Ishikawa (cell line): ENCODE measurements around the gene ZNRF2.

Source experiments
- EGR1 ChIP-seq: IDR thresholded peaks from 2 replicates; pipeline ENCODE4 v1.6.1; 2012
- EP300 ChIP-seq: IDR thresholded peaks from 2 replicates; pipeline ENCODE4 v1.6.1; 2012; ENCODE audit warnings: borderline replicate concordance
- FOXM1 ChIP-seq: IDR thresholded peaks from 2 replicates; pipeline ENCODE4 v1.6.1; 2012; ENCODE audit warnings: low read depth, borderline replicate concordance
- RAD21 ChIP-seq: IDR thresholded peaks from 2 replicates; pipeline ENCODE4 v1.6.1; 2012; ENCODE audit warnings: low read depth
- TAF1 ChIP-seq: IDR thresholded peaks from 2 replicates; pipeline ENCODE4 v1.6.1; 2012; ENCODE audit warnings: low read depth, mild to moderate bottlenecking
- TEAD4 ChIP-seq: IDR thresholded peaks from 2 replicates; pipeline ENCODE4 v1.6.1; 2012
- YY1 ChIP-seq: IDR thresholded peaks from 2 replicates; pipeline ENCODE4 v1.6.1; 2012; ENCODE audit warnings: low read depth
- TF ChIP-seq, protein P1 (sequence below): IDR thresholded peaks from 2 replicates; pipeline ENCODE4 v1.6.1; 2012; ENCODE audit warnings: low read depth, mild to moderate bottlenecking
- TF ChIP-seq, protein P2 (sequence below): IDR thresholded peaks from 2 replicates; pipeline ENCODE4 v1.6.1; 2012
- TF ChIP-seq, protein P3 (sequence below): IDR thresholded peaks from 2 replicates; pipeline ENCODE4 v1.6.1; 2012

DNA sequence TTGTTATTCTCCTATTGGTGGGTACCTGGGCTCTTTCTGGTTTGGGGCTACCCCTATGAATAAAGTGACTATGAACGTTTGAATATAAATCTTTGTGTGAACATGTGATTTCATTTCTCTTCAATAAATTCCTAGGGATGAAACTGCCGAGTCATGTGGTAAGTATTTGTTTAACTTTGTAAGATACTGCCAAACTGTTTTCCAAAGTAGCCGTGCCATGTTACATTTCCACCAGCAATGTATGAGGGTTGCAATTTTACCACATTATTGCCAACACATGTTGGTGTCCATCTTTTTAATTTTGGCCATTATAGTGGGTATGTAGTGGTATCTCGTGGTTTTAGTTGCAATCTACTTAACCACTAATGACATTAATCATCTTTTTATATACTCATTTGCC lies 94.7 kb downstream of the ZNRF2 start:
- TF ChIP-seq, protein P1, sequence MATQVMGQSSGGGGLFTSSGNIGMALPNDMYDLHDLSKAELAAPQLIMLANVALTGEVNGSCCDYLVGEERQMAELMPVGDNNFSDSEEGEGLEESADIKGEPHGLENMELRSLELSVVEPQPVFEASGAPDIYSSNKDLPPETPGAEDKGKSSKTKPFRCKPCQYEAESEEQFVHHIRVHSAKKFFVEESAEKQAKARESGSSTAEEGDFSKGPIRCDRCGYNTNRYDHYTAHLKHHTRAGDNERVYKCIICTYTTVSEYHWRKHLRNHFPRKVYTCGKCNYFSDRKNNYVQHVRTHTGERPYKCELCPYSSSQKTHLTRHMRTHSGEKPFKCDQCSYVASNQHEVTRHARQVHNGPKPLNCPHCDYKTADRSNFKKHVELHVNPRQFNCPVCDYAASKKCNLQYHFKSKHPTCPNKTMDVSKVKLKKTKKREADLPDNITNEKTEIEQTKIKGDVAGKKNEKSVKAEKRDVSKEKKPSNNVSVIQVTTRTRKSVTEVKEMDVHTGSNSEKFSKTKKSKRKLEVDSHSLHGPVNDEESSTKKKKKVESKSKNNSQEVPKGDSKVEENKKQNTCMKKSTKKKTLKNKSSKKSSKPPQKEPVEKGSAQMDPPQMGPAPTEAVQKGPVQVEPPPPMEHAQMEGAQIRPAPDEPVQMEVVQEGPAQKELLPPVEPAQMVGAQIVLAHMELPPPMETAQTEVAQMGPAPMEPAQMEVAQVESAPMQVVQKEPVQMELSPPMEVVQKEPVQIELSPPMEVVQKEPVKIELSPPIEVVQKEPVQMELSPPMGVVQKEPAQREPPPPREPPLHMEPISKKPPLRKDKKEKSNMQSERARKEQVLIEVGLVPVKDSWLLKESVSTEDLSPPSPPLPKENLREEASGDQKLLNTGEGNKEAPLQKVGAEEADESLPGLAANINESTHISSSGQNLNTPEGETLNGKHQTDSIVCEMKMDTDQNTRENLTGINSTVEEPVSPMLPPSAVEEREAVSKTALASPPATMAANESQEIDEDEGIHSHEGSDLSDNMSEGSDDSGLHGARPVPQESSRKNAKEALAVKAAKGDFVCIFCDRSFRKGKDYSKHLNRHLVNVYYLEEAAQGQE: no peak
- TF ChIP-seq FOXM1 (no peak), RAD21 (no peak), EP300 (no peak), EGR1 (no peak), TAF1 (no peak), YY1 (no peak), TEAD4 (no peak)
- TF ChIP-seq, protein P2, sequence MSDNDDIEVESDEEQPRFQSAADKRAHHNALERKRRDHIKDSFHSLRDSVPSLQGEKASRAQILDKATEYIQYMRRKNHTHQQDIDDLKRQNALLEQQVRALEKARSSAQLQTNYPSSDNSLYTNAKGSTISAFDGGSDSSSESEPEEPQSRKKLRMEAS: no peak
- TF ChIP-seq, protein P3, sequence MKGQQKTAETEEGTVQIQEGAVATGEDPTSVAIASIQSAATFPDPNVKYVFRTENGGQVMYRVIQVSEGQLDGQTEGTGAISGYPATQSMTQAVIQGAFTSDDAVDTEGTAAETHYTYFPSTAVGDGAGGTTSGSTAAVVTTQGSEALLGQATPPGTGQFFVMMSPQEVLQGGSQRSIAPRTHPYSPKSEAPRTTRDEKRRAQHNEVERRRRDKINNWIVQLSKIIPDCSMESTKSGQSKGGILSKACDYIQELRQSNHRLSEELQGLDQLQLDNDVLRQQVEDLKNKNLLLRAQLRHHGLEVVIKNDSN: no peak
